CD4-positive, alpha-beta T cell treated with Interleukin-10 for 1 hour (primary cell): ENCODE data around the gene GDI1.

Experiments
- DNase-seq: peaks from one replicate; pipeline ENCODE4 v3.0.0-alpha.2; 2020

Gene GDI1

DNA sequence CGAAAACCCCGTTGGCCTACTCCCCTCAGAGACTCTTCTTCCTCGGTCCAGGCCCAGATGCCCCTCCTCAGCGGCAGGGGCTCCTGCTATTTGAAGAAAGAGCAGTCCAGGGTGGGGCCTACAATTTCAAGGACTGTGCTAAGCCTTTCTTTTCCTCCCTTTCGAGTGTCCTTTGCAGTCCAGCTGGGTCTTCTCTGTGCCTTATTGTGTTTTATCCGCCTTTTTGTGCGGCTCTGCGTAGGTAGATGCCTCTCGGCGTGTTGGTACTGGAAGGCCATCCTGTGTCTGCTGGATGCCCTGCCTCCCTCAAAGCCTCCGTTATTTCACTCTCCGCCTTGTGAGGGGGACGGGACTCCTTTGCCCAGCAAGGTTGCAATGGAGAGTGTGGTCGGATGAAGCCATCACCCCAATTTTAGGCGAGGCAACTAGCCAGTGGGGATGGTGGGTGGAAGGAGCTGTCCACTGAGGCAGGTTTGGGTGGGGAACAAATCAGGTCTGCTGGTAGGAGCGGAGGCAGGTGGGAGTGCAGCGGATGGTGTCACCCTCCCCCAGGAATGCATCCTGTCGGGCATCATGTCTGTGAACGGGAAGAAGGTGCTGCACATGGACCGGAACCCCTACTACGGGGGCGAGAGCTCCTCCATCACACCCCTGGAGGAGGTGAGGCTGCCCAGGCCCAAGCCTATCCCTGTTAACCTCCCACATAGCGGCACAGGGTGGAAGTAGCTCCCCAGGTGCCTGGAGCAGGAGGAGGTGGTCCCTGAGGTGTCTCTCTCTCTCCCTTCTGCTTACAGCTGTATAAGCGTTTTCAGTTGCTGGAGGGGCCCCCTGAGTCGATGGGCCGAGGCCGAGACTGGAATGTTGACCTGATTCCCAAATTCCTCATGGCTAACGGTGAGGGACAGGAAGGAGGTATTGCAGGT lies 1.3 kb downstream of the GDI1 start:
- DNase-seq = no peak

DNA sequence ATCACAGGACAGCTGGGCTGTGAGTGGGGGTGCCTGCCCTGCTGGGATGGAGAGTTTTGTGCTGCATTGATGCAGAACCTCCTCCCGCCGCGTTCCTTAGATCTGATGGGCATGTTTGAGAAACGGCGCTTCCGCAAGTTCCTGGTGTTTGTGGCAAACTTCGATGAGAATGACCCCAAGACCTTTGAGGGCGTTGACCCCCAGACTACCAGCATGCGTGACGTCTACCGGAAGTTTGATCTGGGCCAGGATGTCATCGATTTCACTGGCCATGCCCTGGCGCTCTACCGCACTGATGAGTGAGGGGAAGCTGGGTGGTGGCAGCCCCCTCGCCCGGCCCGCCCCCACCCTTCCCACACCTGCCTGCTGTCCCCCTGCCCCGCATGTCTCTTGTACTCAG lies 2.9 kb downstream of the GDI1 start:
- DNase-seq = no peak

GRCh38 chrX:154440623-154441357 lies 3.8 kb downstream of the GDI1 start:
- DNase-seq = no peak

DNA sequence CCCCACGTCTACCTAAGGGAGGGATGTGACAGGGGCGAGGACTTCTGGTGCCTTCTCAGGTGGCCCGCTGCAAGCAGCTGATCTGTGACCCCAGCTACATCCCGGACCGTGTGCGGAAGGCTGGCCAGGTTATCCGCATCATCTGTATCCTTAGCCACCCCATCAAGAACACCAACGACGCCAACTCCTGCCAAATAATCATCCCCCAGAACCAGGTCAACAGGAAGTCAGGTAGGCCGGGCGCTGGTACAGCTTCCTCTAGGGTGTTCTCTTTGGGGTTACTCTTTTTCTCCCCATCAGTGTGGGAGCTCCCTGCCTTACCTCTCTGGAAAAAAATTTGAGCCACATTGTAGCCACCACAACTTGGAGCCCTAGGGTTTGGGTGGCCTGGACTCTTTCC lies 4.6 kb downstream of the GDI1 start:
- peak; percentile 37 for DNase-seq

GRCh38 chrX:154441984-154442707 lies 5.2 kb downstream of the GDI1 start:
- DNase-seq = no peak

- no peak for DNase-seq
Observed at GRCh38 chrX:154443479-154443910, 6.5 kb downstream of the GDI1 start.

- DNase-seq = peak; percentile 72
Observed at GRCh38 chrX:154443992-154444754, 7.2 kb downstream of the GDI1 start, which contains the start of gene FAM50A. Gene FAM50A, plus strand, starts transcription at chrX:154444141. Its CDS starts 95 bp downstream, at chrX:154444236.

GRCh38 chrX:154444755-154445246 lies 7.8 kb downstream of the GDI1 start:
- no peak for DNase-seq

DNA sequence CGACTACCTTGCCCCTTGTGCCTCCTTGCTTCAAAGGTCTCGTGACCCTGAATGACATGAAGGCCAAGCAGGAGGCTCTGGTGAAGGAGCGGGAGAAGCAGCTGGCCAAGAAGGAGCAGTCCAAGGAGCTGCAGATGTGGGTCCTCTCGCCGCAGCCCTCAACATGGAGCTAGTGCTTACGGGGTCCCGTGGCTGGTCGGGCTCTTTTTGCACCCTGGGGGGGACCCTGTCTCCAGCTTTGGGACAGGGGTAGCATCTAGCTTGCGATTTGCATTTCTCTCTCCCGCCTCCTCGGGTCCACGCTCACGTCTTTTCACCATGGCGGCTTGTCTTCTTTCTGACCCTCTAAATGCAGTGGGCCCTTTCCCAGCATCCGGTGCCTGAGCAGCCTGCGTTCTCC lies 8.8 kb downstream of the GDI1 start:
- DNase-seq = no peak

GRCh38 chrX:154446430-154446829 lies 9.5 kb downstream of the GDI1 start:
- DNase-seq = no peak

GRCh38 chrX:154448484-154448883 lies 11.5 kb downstream of the GDI1 start:
- DNase-seq = no peak

DNA sequence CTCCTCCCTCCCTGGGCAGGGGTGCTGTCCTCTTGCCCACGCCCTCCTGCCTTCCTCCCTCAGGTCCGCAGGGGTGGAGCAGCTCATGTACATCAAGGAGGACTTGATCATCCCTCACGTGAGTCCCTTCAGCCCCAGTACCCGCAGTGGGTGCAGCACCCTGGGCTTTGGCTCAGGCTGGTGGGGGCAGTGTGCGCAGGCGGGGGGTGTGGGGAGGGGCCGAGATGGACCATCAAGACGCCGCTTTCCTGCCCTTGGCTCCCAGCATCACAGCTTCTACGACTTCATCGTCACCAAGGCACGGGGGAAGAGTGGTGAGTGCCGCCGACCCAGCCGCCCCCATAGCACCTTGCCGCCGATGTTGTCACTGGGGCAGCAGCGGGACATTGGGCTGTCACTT lies 12.7 kb downstream of the GDI1 start:
- DNase-seq = no peak

- DNase-seq = no peak
Observed at GRCh38 chrX:154450312-154450711, 13.4 kb downstream of the GDI1 start.

DNA sequence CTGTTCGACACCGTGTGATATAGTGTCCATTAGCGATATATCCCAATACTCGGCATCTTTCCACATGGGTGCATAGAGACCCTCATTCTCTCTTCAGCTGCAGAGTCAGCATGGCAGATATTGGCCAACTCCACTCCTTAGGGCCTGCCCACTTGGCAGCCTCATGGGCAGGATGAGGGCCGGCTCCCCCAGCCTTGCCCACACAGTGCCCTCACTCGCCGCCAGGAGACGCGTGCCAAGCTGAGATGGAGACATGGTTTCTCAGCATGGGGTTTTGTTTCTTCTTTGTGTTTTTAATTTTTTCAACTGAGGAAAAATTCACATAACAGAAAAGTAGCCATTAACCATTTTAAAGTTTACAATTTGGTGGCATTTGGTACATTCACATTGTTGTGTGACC lies 15.9 kb downstream of the GDI1 start:
- DNase-seq = no peak

DNA sequence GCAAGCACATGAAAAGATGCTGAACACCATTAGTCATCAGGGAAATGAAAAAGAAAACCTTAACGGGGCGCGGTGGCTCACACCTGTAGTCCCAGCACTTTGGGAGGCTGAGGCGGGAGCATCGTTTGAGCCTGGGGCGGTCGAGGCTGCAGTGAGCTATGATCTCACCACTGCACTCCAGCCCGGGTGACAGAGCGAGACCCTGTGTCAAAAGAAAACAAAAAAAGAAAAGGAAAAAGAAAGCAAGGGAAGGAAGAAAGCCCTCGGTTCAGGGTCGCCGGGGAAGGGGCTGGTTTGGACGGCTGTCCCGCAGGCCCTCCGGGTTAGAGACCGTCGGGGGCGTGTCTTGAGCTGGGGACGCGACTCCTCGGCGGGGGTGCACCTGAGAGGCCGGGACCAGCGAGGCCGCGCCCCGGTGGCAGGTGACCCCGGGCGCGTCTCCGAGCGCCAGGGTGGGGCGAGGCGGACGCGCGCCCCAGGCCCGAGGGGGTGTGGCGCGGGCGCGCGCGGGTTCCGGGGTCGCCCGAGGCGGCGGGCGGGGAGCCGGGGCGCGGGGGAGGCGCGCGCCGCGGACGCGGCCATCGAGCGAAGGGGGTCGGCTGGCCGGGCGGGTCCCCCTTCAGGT lies 20.6 kb downstream of the GDI1 start:
- peak; percentile 76 for DNase-seq

DNA sequence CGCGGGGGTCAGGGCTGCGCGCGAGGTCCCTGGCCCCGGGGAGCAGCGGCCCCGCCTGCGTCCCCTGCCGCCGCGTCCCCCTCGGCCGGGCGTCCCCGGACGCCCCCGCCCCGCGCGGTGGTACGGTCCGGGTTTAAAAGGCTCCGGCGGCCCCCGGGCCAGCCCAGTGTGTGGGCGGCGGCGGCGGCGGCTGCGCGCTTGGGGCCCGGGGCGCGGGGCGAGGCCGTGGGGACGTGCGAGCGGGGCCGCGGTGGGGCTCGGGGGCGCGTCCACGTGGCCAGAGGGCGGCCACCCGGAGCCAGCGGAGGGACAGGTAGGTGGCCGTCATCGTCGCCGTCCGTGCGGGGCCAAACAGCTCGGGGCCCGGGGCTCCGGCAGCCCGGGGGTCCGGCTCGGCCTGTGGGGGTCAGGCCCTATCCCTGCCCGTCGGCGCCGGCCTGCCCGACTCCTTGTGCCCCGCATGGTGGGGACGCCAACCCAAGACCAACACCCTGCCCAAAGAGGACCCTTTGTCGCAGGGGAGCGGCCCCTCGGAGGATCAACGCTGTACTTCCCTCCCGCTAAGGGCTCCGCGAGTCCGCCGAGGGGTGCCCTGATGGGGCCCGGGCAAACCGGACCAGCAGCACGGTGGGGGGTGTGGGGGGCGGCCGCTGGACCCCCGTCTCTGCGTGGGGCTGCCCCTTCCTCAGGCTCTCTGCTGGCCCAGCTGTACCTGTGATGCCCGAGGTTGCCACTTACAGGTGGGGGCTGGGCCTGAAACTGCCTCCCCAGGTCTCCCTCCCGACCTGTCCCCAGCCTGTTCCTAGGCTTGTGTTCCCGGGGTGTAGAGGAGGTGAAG lies 21.4 kb downstream of the GDI1 start, which contains the start of gene PLXNA3:
Gene PLXNA3 (plus strand): TSS at position 166 of the 838 bp plus-strand sequence. CDS start 1,903 bp downstream, outside the sequence.
- DNase-seq = peak; percentile 78

- no peak for DNase-seq
Observed at GRCh38 chrX:154458954-154459778, 22.2 kb downstream of the GDI1 start.

DNA sequence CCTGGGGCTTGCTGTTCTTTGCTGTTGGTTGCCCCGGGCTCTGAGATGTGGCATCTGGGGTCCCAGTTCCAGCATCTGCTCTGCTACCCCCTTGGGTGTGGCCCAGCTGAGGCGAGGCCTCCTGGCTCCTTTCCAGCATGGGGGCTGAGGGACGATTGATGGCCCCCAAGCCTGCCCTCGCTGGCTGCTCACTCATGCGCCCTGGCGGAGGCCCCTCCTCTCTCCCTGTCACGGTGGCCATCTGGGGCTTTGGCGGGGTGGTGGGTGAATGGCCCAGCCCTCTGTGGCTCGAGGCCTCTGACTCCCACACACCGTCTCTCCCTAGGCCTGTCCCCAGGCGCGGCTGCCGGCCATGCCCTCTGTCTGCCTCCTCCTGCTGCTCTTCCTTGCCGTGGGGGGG lies 22.9 kb downstream of the GDI1 start:
- DNase-seq = no peak

- DNase-seq = no peak
Observed at GRCh38 chrX:154460326-154460725, 23.4 kb downstream of the GDI1 start.

DNA sequence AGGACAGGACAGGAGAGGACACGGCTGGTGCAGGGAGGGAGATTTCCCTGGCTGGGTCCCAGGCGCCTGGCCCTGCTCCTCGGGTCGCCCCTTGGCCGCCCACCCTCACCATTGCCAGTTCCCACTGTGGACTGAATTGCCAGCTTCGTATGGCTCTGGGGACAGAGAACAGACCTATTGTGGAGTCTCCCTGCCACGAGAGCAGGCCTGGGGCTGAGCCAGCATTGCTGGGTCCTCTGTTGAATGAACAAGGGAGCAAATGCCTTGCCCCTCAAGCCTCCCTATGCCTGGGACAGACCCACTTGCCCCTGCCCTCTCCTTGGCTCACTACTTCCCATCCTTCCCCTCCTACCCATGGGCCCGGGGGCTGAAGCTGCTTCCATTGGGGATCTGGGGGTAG lies 25.4 kb downstream of the GDI1 start:
- no peak for DNase-seq
